Fibroblast of pulmonary artery (primary cell): ENCODE data around the gene FBLN1.

Experiments used
- DNase-seq: peaks from one replicate; pipeline ENCODE4 v3.0.0-alpha.2; 2010; ENCODE audit warnings: low read depth
- H3K4me3 ChIP-seq: replicated peaks from 2 replicates; pipeline ENCODE4 v1.5.1; 2011; ENCODE audit warnings: low read depth, mild to moderate bottlenecking, control low read depth, low read length, moderate library complexity
- CTCF ChIP-seq: IDR thresholded peaks from 2 replicates; pipeline ENCODE4 v1.5.1; 2011; ENCODE audit warnings: mild to moderate bottlenecking, control low read depth, low read length, inconsistent platforms; ENCODE audit errors: missing control alignments

FBLN1 gene

DNA sequence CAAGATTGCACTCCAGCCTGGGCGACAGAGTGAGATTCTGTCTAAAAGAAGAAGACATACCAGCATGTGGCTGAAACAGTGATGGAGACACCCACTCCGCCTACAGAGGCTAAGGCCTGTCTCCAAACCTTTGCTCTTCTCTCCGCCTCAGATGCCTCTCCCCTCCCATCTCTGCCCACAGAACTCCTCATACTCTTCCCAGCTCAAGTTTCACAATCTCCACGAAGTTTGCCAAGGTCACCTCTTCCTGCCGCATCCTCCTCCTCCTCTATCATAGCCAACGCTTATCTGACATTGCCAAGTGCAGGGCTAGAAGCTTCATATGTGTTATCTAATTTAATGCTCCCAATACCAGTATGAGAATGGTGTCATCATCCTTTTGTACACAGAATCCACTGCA is 25.9 kb upstream of the FBLN1 start:
- no peak for DNase-seq

DNA sequence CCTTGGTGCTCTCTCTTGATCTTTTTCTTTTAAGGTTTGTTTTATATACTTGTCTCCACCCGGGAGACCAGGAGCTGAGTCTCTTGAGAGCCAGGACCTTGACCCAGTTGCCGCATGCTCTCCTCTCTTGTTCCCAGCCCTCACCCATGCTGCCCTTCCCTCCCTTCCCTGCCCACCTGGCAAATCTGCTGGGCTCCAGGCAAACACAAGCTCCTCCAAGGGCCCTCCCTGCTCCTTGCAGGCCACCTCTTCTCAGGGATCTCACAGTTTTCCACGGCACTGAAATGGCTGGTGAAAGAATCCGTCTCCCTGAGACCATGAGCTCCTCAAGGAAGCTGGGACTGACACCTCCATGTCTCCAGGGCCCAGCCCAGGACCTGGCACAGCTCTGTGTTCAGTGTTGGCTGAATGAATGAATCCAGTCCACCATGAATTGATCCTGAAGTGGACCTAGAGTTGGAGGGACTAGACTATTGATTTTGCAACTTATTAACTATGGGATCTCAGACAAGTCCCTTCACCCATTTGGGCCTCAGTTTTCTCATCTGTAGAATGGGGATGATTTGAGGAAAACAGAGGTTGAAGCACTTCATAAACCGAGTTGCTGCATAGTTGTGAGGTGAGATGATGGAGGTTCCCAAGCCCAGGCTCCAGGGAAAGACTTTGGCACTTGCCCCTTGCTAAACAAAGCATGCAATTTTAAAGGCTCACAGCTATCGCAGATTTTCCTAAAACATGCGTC is 25.1 kb upstream of the FBLN1 start:
- H3K4me3 ChIP-seq, result no peak overlapping the region
- DNase-seq, result no peak
- TF ChIP-seq CTCF, result no peak

More for the DNA sequence above, 25.9 kb upstream of the FBLN1 start:
- TF ChIP-seq CTCF, result no peak
- no peak overlapping the region for H3K4me3 ChIP-seq

GRCh38 chr22:45478108-45478771 is 24.4 kb upstream of the FBLN1 start:
- TF ChIP-seq CTCF, result no peak
- DNase-seq, result peak; percentile 47
- H3K4me3 ChIP-seq, result no peak overlapping the region

GRCh38 chr22:45480717-45481116 is 22.0 kb upstream of the FBLN1 start:
- DNase-seq, result no peak
- no peak overlapping the region for H3K4me3 ChIP-seq
- no peak for TF ChIP-seq CTCF

DNA sequence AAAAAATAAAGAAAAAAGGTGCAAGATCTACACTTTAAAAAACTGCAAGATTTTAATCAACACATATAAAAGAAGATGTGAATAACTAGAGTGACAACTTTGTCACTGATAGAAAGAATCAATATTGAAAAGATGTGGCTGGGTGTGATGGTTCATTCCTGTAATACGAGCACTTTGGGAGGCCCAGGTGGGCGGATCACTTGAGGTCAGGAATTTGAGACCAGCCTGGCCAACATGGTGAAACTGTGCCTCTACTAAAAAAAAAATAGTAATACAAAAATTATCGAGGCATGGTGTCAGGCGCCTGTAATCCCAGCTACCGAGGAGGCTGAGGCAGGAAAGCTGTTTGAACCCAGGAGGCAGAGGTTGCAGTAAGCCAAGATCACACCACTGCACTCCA is 21.0 kb upstream of the FBLN1 start:
- DNase-seq, result no peak
- H3K4me3 ChIP-seq, result no peak overlapping the region
- TF ChIP-seq CTCF, result no peak

DNA sequence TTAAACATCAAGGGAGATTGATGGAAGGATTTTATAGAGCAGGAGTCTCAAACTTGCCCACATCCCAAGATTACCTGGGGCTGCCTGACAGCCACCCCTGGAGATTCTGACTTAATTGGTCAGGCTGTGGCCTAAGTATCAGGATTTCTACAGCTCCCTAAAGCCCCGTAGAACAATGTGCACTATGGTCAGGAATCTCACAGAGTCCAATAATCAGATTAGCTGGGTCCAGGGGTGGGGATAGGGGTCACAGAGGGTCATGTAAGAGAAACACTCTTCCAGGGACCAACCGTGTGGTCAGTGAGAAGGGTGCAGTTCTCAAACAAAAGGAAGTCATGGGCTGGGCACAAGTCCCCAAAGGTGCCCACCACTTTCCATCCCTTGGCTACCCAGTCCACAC is 20.5 kb upstream of the FBLN1 start:
- TF ChIP-seq CTCF, result no peak
- no peak overlapping the region for H3K4me3 ChIP-seq
- no peak for DNase-seq
